ENCODE data around the gene FOXQ1. TPM values are rescaled to one million over a fixed set of nuclear protein-coding genes. Genes with fewer than 3 reads are reported as not detected.

FOXQ1 gene
- total and polyA plus RNA-seq, 2 of the 13 experiments (the other 11 are each of a cell fraction or from before 2014, with no cell fraction given), result 35.2 to 39.8 TPM

GRCh38 chr6:1325461-1326309 is 13.8 kb downstream of the FOXQ1 start (continued):
- peak; percentile 96; the same call in 1 of the 2 replicates for TF ChIP-seq RERE (CRISPR knock-in tag; IDR thresholded peaks at IDR 0.05; ENCODE audit: low read depth)
- no peak; the same call in 1 of the 2 replicates for TF ChIP-seq THAP11 (CRISPR knock-in tag; IDR thresholded peaks at IDR 0.05)
- no peak for TF ChIP-seq KLF16 (CRISPR knock-in tag; IDR thresholded peaks at IDR 0.05)
- no peak for TF ChIP-seq ZMAT5 (CRISPR knock-in tag; IDR thresholded peaks at IDR 0.05; ENCODE audit: borderline replicate concordance, low read depth)
- TF ChIP-seq, protein P1, sequence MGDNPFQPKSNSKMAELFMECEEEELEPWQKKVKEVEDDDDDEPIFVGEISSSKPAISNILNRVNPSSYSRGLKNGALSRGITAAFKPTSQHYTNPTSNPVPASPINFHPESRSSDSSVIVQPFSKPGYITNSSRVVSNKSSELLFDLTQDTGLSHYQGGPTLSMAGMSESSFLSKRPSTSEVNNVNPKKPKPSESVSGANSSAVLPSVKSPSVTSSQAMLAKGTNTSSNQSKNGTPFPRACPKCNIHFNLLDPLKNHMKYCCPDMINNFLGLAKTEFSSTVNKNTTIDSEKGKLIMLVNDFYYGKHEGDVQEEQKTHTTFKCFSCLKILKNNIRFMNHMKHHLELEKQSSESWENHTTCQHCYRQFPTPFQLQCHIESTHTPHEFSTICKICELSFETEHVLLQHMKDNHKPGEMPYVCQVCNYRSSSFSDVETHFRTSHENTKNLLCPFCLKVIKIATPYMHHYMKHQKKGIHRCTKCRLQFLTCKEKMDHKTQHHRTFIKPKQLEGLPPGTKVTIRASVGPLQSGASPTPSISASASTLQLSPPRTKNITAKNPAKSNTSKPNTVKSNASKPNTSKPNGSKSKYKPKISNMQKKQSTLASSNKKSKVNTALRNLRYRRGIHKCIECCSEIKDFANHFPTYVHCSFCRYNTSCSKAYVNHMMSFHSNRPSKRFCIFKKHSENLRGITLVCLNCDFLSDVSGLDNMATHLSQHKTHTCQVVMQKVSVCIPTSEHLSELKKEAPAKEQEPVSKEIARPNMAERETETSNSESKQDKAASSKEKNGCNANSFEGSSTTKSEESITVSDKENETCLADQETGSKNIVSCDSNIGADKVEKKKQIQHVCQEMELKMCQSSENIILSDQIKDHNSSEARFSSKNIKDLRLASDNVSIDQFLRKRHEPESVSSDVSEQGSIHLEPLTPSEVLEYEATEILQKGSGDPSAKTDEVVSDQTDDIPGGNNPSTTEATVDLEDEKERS (CRISPR knock-in tag; IDR thresholded peaks at IDR 0.05), result peak; percentile 78
- TF ChIP-seq MXI1 (IDR thresholded peaks at IDR 0.05; ENCODE audit: borderline replicate concordance, low read depth, low read length), result no peak; the same call in 2 of the 3 replicates
- no peak for TF ChIP-seq ZNF468 (CRISPR knock-in tag; IDR thresholded peaks at IDR 0.05)
- no peak; the same call in 1 of the 2 replicates for TF ChIP-seq CREB1 (IDR thresholded peaks at IDR 0.05)
- TF ChIP-seq CREB1 (CRISPR knock-in tag; IDR thresholded peaks at IDR 0.05), result peak; percentile 89
- 0 out of 2 replicates have a peak, but pooled peaks have one; percentile 6 for TF ChIP-seq ZNF543 (CRISPR knock-in tag; IDR thresholded peaks at IDR 0.05)
- peak; percentile 89 for TF ChIP-seq SKIL (CRISPR knock-in tag; IDR thresholded peaks at IDR 0.05; ENCODE audit: borderline replicate concordance)
- TF ChIP-seq ZNF362 (CRISPR knock-in tag; IDR thresholded peaks at IDR 0.05; ENCODE audit: borderline replicate concordance), result peak; percentile 56; the same call in 1 of the 2 replicates
- TF ChIP-seq TCF12 (IDR thresholded peaks at IDR 0.05), result no peak
- TF ChIP-seq TCF12 (CRISPR knock-in tag; IDR thresholded peaks at IDR 0.05), result peak; percentile 89; the same call in 1 of the 2 replicates
- TF ChIP-seq ZBTB1 (CRISPR knock-in tag; IDR thresholded peaks at IDR 0.05; ENCODE audit: borderline replicate concordance), result no peak
